GM12872 (cell line): ENCODE measurements around the gene ARFRP1.

ENCODE experiments used
- CTCF ChIP-seq: IDR thresholded peaks from 3 replicates; pipeline ENCODE4 v1.5.1; 2011; ENCODE audit warnings: low read depth, mild to moderate bottlenecking, low read length, moderate library complexity; ENCODE audit not compliant: insufficient read depth

ARFRP1 gene

GRCh38 chr20:63704749-63705117 is 3.0 kb downstream of the ARFRP1 start:
- no peak for TF ChIP-seq CTCF

GRCh38 chr20:63703976-63704748 is 3.6 kb downstream of the ARFRP1 start:
- no peak for TF ChIP-seq CTCF

GRCh38 chr20:63703471-63703975 is 4.3 kb downstream of the ARFRP1 start:
- no peak for TF ChIP-seq CTCF

GRCh38 chr20:63702751-63703470 is 4.9 kb downstream of the ARFRP1 start:
- no peak for TF ChIP-seq CTCF

GRCh38 chr20:63702036-63702665 is 5.6 kb downstream of the ARFRP1 start:
- TF ChIP-seq CTCF: no peak

GRCh38 chr20:63701329-63702035 is 6.3 kb downstream of the ARFRP1 start:
- TF ChIP-seq CTCF: no peak

- no peak for TF ChIP-seq CTCF
These were observed 6.8 kb downstream of the ARFRP1 start for GRCh38 chr20:63701051-63701328.
